Effector memory CD4-positive, alpha-beta T cell (primary cell): Measurements from ENCODE around the gene GPC6.

Experiments used
- DNase-seq, 3 donors: peaks; one replicate each; pipeline ENCODE4 v3.0.0-alpha.2; 2020
- H3K27ac ChIP-seq: 2 replicates; pipeline ENCODE4 v1.7.0; 2013; ENCODE audit warnings: mild to moderate bottlenecking, low read length, moderate library complexity; ENCODE audit not compliant: insufficient read depth, poor library complexity, severe bottlenecking
- H3K27me3 ChIP-seq: replicated peaks from 2 replicates; pipeline ENCODE4 v1.7.0; 2013; ENCODE audit warnings: mild to moderate bottlenecking, low read length; ENCODE audit not compliant: insufficient read depth, control insufficient read depth, poor library complexity, severe bottlenecking
- H3K36me3 ChIP-seq: 2 replicates; pipeline ENCODE4 v1.7.0; 2013; ENCODE audit warnings: mild to moderate bottlenecking, low read length, moderate library complexity; ENCODE audit not compliant: control insufficient read depth, insufficient read depth
- H3K4me1 ChIP-seq: 2 replicates; pipeline ENCODE4 v1.7.0; 2013; ENCODE audit warnings: low read length, mild to moderate bottlenecking; ENCODE audit not compliant: control insufficient read depth, insufficient read depth, poor library complexity, severe bottlenecking
- H3K4me3 ChIP-seq: 2 replicates; pipeline ENCODE4 v1.7.0; 2013; ENCODE audit warnings: low read length, low read depth, mild to moderate bottlenecking; ENCODE audit not compliant: insufficient read depth, poor library complexity, severe bottlenecking
- H3K9me3 ChIP-seq: 2 replicates; pipeline ENCODE4 v1.7.0; 2013; ENCODE audit warnings: mild to moderate bottlenecking, low read length, moderate library complexity; ENCODE audit not compliant: control insufficient read depth

GPC6 gene

GRCh38 chr13:94114166-94114565, 887.6 kb downstream of the GPC6 start:
- Histone ChIP-seq H3K4me3 (no peak overlapping the region), H3K36me3 (no peaks in the 10 kb centered on the region), H3K9me3 (no peaks in the 10 kb centered on the region), H3K27ac (no peak overlapping the region), H3K4me1 (no peaks in the 10 kb centered on the region), H3K27me3 (no peaks in the 10 kb centered on the region)
- DNase-seq = no peak

GRCh38 chr13:94115054-94115453, 888.4 kb downstream of the GPC6 start:
- Histone ChIP-seq H3K27me3 (no peaks in the 10 kb centered on the region), H3K4me1 (no peaks in the 10 kb centered on the region), H3K4me3 (no peak overlapping the region), H3K36me3 (no peaks in the 10 kb centered on the region), H3K9me3 (no peaks in the 10 kb centered on the region), H3K27ac (no peak overlapping the region)
- DNase-seq = no peak

- Histone ChIP-seq H3K4me3 (no peak overlapping the region), H3K9me3 (no peaks in the 10 kb centered on the region), H3K27ac (no peak overlapping the region), H3K4me1 (no peaks in the 10 kb centered on the region), H3K36me3 (no peaks in the 10 kb centered on the region), H3K27me3 (no peaks in the 10 kb centered on the region)
- DNase-seq = no peak
Measured at GRCh38 chr13:94119360-94119936, 892.8 kb downstream of the GPC6 start.

- Histone ChIP-seq H3K4me3 (no peak overlapping the region), H3K36me3 (no peaks in the 10 kb centered on the region), H3K27ac (no peak overlapping the region), H3K27me3 (no peaks in the 10 kb centered on the region), H3K9me3 (no peaks in the 10 kb centered on the region), H3K4me1 (no peaks in the 10 kb centered on the region)
- no peak for DNase-seq
Measured at GRCh38 chr13:94120878-94121277, 894.3 kb downstream of the GPC6 start.

- Histone ChIP-seq H3K27me3 (no peaks in the 10 kb centered on the region), H3K27ac (no peak overlapping the region), H3K36me3 (no peaks in the 10 kb centered on the region), H3K4me3 (no peak overlapping the region), H3K9me3 (no peaks in the 10 kb centered on the region), H3K4me1 (no peaks in the 10 kb centered on the region)
- DNase-seq = no peak
Measured at GRCh38 chr13:94121686-94122085, 895.1 kb downstream of the GPC6 start.

- H3K36me3 ChIP-seq = no peaks in the 10 kb centered on the region
- DNase-seq = no peak
- no peaks in the 10 kb centered on the region for H3K9me3 ChIP-seq
- no peaks in the 10 kb centered on the region for H3K27me3 ChIP-seq
- H3K4me1 ChIP-seq = no peaks in the 10 kb centered on the region
- H3K4me3 ChIP-seq = no peak overlapping the region
- no peak overlapping the region for H3K27ac ChIP-seq
Measured at GRCh38 chr13:94122300-94122915, 895.8 kb downstream of the GPC6 start.

- Histone ChIP-seq H3K4me1 (no peaks in the 10 kb centered on the region), H3K27ac (no peak overlapping the region), H3K9me3 (no peaks in the 10 kb centered on the region), H3K27me3 (no peaks in the 10 kb centered on the region), H3K36me3 (no peaks in the 10 kb centered on the region), H3K4me3 (no peak overlapping the region)
- no peak for DNase-seq
Measured at GRCh38 chr13:94123557-94123956, 897.0 kb downstream of the GPC6 start.

- no peak for DNase-seq
- Histone ChIP-seq H3K36me3 (no peaks in the 10 kb centered on the region), H3K4me1 (no peaks in the 10 kb centered on the region), H3K4me3 (no peak overlapping the region), H3K27me3 (no peaks in the 10 kb centered on the region), H3K9me3 (no peaks in the 10 kb centered on the region), H3K27ac (no peak overlapping the region)
Measured at GRCh38 chr13:94128430-94128829, 901.8 kb downstream of the GPC6 start.

- Histone ChIP-seq H3K36me3 (no peaks in the 10 kb centered on the region), H3K4me3 (no peak overlapping the region), H3K27me3 (no peaks in the 10 kb centered on the region), H3K4me1 (no peaks in the 10 kb centered on the region), H3K9me3 (no peaks in the 10 kb centered on the region), H3K27ac (no peak overlapping the region)
- no peak for DNase-seq
Measured at GRCh38 chr13:94129490-94129894, 902.9 kb downstream of the GPC6 start.

- H3K4me1 ChIP-seq = no peaks in the 10 kb centered on the region
Measured at GRCh38 chr13:94138831-94139230, 912.2 kb downstream of the GPC6 start.

More at GRCh38 chr13:94138831-94139230, 912.2 kb downstream of the GPC6 start:
- DNase-seq = no peak
- Histone ChIP-seq H3K36me3 (no peaks in the 10 kb centered on the region), H3K4me3 (no peak overlapping the region), H3K27ac (no peak overlapping the region), H3K27me3 (no peaks in the 10 kb centered on the region), H3K9me3 (no peaks in the 10 kb centered on the region)
